GM12865 (cell line): ENCODE results near the gene WNT6.

Source experiments
- DNase-seq: peaks from one replicate; pipeline ENCODE4 v3.0.0; 2010; ENCODE audit warnings: low read depth
- H3K4me3 ChIP-seq: 2 replicates; pipeline ENCODE4 v1.5.1; 2011; ENCODE audit warnings: mild to moderate bottlenecking, low read depth, low read length, control low read depth
- TF ChIP-seq, protein P1 (sequence below): IDR thresholded peaks from 2 replicates; pipeline ENCODE4 v1.5.1; 2011; ENCODE audit warnings: low read length, control low read depth, low read depth, inconsistent platforms; ENCODE audit not compliant: insufficient read depth; ENCODE audit errors: missing control alignments

The WNT6 gene

DNA sequence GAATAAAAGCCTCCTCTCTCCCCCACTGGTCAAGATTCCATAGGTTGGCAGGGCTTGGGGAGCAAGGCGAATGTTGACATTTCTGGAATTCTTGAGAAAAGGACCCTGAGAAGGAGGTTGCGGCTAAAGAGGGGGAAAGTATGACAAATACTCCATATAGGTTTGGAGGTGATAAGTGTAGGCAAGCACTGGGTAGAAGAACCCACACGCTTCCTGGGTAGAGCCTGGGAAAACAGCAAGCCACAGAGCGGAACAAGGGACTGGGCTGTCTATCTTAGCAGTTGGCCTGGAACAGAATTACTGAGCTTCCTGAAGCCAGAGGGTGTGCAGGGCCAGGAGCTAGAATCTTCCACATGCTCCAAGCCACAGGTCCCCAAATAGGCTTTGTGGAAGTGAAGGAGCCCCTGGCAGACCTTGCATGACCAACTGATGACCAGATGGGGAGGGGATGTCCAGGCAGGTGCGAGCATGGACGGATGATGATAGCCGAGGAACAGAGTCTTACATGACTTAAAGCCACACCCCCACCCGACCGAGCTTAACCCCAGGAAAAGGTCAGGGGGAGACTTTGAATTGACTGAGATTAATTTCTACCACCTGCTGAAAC, 37.9 kb upstream of the WNT6 start:
- TF ChIP-seq, protein P1, sequence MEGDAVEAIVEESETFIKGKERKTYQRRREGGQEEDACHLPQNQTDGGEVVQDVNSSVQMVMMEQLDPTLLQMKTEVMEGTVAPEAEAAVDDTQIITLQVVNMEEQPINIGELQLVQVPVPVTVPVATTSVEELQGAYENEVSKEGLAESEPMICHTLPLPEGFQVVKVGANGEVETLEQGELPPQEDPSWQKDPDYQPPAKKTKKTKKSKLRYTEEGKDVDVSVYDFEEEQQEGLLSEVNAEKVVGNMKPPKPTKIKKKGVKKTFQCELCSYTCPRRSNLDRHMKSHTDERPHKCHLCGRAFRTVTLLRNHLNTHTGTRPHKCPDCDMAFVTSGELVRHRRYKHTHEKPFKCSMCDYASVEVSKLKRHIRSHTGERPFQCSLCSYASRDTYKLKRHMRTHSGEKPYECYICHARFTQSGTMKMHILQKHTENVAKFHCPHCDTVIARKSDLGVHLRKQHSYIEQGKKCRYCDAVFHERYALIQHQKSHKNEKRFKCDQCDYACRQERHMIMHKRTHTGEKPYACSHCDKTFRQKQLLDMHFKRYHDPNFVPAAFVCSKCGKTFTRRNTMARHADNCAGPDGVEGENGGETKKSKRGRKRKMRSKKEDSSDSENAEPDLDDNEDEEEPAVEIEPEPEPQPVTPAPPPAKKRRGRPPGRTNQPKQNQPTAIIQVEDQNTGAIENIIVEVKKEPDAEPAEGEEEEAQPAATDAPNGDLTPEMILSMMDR = no peak
- no peak overlapping the region for H3K4me3 ChIP-seq
- DNase-seq = no peak

DNA sequence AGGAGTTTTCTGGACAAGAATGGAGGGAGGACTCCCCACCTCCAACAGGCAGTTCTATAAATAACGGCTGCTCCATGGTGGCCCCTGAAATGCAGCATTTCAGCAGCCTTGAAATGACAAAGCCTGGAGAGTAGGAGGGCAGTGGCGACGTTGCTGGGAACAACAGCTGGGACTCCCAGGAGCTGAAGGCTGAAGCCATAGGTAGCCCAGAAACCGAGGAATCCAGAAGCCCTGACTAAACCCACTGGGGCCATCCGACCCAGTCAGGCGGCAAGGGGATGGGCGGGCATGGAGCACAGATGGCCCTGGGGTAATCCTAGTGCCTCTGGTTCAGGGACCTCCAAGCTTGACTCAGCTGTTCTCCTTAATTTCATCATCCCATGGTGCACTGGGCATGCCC, 37.0 kb upstream of the WNT6 start:
- no peak overlapping the region for H3K4me3 ChIP-seq
- TF ChIP-seq, protein P1 = no peak
- DNase-seq = no peak

- no peak overlapping the region for H3K4me3 ChIP-seq
- TF ChIP-seq, protein P1 = no peak
- DNase-seq = no peak
These were observed 36.3 kb upstream of the WNT6 start for GRCh38 chr2:218823196-218823855.

DNA sequence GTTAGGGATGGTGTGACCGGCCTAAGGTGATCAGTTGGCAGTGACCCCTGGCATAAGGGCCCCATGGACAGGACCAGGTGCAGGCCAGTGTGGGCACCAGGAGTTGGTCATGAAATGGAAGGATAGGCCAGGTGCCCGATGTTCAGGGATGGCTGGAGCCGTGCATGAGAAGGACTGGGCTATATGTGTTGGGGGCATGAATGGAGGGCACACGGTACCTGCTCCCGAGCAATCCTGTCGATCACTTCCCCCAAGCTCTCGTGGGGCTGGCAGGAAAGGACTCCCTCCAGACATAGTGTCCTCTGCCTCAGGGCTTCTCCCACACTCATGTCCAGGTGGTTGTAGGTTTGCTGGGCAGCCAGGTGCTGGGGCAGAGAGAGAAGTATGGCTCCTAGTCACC, 35.6 kb upstream of the WNT6 start:
- no peak for DNase-seq
- TF ChIP-seq, protein P1 = no peak
- no peak overlapping the region for H3K4me3 ChIP-seq

GRCh38 chr2:218826791-218827190, 32.8 kb upstream of the WNT6 start:
- TF ChIP-seq, protein P1 = no peak
- DNase-seq = no peak
- H3K4me3 ChIP-seq = no peak overlapping the region

DNA sequence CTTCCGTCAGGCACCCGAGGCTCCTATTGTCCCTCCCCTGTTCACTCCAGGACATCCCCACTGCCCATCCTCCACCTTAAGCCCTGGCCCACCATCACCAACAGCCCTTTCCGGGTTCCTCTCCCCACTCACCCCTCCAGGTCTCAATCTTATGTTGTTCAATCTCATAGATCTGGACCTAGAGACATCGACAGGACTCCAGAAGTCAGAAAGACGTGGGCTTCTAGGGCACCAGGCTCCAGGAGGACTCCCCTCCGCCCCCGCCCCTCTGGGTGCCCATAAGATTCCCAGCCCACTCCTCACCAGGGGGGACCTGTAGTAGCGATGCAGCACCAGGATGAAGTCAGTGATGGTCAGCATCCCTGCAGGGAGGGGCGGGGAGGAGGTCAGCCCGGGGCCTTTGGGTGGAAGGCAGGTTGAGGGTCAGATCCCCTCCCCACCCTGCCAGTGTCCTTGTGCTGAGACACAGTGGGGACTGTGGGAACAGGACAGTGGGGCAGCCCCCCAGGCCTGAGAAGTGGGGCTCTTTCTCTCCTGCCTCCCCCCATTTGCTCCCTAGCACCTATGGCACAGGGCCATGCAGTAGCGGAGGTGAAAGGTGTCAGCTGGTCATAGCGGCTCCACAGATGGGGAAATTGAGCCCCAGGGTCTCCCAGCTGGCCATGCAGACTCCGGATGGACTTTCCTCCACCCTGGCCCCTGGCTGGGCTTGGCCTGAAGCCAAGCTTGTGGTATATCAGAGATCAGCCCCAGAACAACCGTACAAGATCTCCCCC, 31.7 kb upstream of the WNT6 start:
- H3K4me3 ChIP-seq = no peak overlapping the region
- TF ChIP-seq, protein P1 = no peak
- no peak for DNase-seq
